ENCODE measurements around the gene TSR1.

Gene TSR1

DNA sequence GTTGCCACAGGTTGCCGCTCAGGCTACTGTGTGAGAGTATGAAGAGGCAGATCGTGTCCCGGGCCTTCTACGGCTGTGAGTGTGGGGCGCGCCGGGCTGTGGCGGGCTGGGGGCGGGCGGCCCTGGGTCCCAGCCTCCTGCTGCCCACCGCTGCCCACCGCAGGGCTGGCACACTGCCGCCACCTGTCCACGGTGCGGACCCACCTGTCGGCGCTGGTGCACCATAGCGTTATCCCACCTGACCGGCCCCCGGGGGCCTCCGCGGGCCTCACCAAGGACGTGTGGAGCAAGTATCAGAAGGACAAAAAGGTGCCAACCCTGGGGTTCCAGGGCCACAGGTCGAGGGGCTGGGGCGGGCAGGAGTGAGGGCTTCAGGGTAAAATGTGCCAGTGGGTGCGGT, 35.9 kb upstream of the TSR1 start:
- Histone ChIP-seq H3K27me3 (no peaks in the 10 kb centered on the region), H3K4me3 (no peak overlapping the region), H3K27ac (no peak overlapping the region), H3K4me1 (no peaks in the 10 kb centered on the region), H3K36me3 (peaks cover 6 to 98% (median 58%) of the 10 kb centered on the region in 3 donors), H3K9me3 (no peaks in the 10 kb centered on the region)
- TF ChIP-seq, protein P1, sequence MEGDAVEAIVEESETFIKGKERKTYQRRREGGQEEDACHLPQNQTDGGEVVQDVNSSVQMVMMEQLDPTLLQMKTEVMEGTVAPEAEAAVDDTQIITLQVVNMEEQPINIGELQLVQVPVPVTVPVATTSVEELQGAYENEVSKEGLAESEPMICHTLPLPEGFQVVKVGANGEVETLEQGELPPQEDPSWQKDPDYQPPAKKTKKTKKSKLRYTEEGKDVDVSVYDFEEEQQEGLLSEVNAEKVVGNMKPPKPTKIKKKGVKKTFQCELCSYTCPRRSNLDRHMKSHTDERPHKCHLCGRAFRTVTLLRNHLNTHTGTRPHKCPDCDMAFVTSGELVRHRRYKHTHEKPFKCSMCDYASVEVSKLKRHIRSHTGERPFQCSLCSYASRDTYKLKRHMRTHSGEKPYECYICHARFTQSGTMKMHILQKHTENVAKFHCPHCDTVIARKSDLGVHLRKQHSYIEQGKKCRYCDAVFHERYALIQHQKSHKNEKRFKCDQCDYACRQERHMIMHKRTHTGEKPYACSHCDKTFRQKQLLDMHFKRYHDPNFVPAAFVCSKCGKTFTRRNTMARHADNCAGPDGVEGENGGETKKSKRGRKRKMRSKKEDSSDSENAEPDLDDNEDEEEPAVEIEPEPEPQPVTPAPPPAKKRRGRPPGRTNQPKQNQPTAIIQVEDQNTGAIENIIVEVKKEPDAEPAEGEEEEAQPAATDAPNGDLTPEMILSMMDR (IDR thresholded peaks at IDR 0.05) = no peak
- intact Hi-C loops (cut with DNase I; ENCODE audit: low total_unique reads) = no loop called here
- DNase-seq = no peak

DNA sequence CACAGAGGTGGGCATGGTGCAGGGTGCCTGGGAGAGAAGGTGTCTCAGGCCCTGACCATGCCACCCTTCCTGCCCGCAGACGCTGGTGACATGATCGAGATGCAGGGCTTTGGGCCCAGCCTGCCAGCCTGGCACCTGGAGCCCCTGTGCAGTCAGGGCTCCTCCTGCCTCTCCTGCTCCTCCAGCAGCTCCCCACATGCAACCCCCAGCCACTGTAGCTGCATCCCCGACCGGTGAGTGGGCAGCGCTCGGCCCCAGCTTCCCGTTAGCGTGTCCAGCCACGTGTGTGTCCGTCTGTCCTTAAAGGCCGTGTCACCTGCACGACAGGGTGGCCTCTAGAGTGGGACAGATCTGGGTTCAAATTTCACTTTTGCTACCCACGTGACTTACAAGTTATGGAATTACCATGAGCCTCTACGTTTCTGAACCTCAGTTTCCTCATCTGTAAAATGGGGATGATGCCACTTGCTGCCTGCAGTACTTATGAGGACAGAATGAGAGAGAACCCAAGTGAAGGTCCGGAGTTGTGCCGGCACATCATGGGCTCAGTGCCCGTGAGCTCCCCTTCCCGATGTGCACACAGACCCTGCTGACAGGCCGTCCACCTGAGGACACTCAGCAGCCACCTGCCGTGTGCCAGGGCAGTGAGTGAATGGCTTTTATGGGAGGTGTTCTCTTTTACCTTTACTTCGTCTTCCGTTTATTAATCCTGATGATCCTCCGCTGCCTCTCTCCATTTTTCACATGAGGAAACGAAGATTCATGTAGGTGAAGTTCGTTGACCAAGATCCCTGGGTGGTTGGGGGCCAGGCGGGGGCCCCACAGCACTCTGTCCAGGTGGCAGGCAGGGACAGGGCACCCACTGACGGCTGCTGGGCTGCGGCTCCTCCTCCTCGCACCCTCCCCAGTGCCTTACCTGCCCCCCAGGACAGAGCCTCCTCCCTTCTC, 35.2 kb upstream of the TSR1 start:
- H3K36me3 ChIP-seq = peaks cover 6 to 98% (median 52%) of the 10 kb centered on the region in 3 donors
- intact Hi-C loops (cut with DNase I; ENCODE audit: low total_unique reads) = no loop called here
- no peaks in the 10 kb centered on the region for H3K4me1 ChIP-seq
- no peak overlapping the region for H3K27ac ChIP-seq
- no peaks in the 10 kb centered on the region for H3K27me3 ChIP-seq
- no peak for DNase-seq
- H3K9me3 ChIP-seq = no peaks in the 10 kb centered on the region
- H3K4me3 ChIP-seq = no peak overlapping the region
- TF ChIP-seq, protein P1 (IDR thresholded peaks at IDR 0.05) = no peak

DNA sequence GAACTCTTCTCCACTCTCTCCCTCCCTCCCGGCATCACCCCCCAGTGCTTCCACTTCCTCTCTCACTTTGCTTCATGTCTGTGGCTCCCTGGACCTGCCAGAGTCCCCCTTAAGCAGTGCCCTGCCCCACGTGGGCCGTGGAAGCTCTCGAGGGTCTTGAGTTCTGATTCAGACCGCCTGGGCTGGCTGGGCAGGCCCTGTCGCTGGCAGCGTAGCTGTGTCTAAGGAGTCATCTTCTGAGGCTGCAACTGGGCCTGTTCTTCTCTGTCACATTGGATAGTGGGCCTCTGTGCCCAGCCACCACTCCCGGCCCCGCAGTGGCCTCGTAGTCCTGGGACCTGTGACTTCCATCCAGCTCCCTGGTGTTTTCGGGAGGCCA, 33.9 kb upstream of the TSR1 start:
- Histone ChIP-seq H3K27me3 (no peaks in the 10 kb centered on the region), H3K27ac (no peak overlapping the region), H3K36me3 (peaks cover 6 to 96% (median 41%) of the 10 kb centered on the region in 3 donors), H3K4me3 (no peak overlapping the region), H3K9me3 (no peaks in the 10 kb centered on the region), H3K4me1 (no peaks in the 10 kb centered on the region)
- TF ChIP-seq, protein P1 (IDR thresholded peaks at IDR 0.05) = no peak
- intact Hi-C loops (cut with DNase I; ENCODE audit: low total_unique reads) = no loop called here
- no peak for DNase-seq

DNA sequence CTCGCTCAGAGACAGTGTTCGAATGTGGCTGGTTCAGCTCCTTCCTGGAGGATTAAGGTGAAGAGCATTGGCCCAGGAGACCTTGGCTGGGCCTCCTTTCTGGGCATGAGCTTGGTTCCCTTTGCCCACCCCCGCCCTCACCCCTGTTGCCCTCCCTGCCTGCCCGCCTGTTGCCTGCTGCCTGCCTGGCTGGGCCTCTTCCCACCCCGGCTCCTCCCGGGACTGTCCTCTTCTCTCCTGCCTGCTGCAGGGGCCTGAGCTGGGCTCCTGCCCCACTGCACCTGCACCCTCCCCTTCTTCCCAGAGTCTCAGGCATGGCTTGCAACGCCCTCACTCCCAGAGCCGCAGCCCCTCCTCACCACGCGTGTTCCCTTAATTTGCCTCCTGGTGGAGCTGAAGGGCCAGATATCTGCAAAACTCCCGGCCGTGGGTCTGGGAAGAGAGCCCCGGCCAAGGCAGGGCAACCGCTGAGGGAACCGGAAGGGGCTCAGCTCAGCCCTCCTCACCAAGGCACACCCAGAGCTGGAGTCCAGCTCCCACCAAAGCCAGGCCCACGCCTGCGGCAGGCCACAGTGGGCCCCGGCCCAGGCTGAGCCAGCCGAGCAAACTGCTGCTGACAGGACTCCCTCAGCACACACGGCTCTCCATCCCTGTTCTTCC, 33.4 kb upstream of the TSR1 start:
- Histone ChIP-seq H3K27me3 (no peaks in the 10 kb centered on the region), H3K9me3 (no peaks in the 10 kb centered on the region), H3K4me1 (no peaks in the 10 kb centered on the region), H3K36me3 (peaks cover 6 to 98% (median 41%) of the 10 kb centered on the region in 3 donors), H3K27ac (no peak overlapping the region), H3K4me3 (no peak overlapping the region)
- intact Hi-C loops (cut with DNase I; ENCODE audit: low total_unique reads) = no loop called here
- DNase-seq = no peak
- TF ChIP-seq, protein P1 (IDR thresholded peaks at IDR 0.05) = no peak

DNA sequence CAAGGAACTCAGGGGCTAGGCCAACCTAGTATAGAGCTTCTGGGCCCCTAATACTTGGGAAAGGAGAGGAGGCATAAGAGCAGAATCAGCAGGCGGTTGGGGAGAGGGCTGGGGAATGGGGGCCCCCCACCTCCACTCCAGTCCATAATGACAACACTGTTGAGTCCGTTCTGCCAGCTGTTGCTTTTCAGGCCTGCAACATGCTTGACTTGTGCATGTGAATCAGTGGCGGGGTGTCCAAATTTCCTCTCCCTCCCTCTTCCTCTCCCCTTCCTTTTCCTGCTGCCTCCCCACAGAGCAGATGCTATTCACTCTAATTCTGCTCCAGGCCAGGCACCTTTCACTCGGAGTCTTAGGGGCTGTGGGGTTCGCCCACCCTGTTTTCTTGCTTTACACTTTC, 32.8 kb upstream of the TSR1 start:
- Histone ChIP-seq H3K36me3 (peaks cover 6 to 98% (median 41%) of the 10 kb centered on the region in 3 donors), H3K4me3 (no peak overlapping the region), H3K27me3 (no peaks in the 10 kb centered on the region), H3K4me1 (no peaks in the 10 kb centered on the region), H3K27ac (no peak overlapping the region), H3K9me3 (no peaks in the 10 kb centered on the region)
- DNase-seq = no peak
- TF ChIP-seq, protein P1 (IDR thresholded peaks at IDR 0.05) = no peak
- intact Hi-C loops (cut with DNase I; ENCODE audit: low total_unique reads) = no loop called here

Data from tibial artery (tissue), 4 donors.